ENCODE results near the gene DNAH10.
A peak's percentile ranks its signal among the peaks of the same experiment; 100 is the strongest.

Gene DNAH10, protein sequence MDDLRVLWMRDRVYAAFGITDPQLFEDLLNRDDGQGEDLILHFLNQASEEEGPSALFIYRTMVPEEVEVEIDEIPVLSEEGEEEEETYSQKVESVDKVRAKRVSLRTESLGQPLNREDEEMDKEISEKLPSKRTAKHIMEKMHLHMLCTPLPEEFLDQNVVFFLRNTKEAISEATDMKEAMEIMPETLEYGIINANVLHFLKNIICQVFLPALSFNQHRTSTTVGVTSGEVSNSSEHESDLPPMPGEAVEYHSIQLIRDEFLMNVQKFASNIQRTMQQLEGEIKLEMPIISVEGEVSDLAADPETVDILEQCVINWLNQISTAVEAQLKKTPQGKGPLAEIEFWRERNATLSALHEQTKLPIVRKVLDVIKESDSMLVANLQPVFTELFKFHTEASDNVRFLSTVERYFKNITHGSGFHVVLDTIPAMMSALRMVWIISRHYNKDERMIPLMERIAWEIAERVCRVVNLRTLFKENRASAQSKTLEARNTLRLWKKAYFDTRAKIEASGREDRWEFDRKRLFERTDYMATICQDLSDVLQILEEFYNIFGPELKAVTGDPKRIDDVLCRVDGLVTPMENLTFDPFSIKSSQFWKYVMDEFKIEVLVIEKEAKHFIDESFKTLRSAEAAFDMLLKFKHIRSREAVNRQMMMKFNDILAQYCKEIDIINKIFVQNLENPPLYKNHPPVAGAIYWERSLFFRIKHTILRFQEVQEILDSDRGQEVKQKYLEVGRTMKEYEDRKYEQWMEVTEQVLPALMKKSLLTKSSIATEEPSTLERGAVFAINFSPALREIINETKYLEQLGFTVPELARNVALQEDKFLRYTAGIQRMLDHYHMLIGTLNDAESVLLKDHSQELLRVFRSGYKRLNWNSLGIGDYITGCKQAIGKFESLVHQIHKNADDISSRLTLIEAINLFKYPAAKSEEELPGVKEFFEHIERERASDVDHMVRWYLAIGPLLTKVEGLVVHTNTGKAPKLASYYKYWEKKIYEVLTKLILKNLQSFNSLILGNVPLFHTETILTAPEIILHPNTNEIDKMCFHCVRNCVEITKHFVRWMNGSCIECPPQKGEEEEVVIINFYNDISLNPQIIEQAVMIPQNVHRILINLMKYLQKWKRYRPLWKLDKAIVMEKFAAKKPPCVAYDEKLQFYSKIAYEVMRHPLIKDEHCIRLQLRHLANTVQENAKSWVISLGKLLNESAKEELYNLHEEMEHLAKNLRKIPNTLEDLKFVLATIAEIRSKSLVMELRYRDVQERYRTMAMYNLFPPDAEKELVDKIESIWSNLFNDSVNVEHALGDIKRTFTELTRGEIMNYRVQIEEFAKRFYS (N-terminal part only)

DNA sequence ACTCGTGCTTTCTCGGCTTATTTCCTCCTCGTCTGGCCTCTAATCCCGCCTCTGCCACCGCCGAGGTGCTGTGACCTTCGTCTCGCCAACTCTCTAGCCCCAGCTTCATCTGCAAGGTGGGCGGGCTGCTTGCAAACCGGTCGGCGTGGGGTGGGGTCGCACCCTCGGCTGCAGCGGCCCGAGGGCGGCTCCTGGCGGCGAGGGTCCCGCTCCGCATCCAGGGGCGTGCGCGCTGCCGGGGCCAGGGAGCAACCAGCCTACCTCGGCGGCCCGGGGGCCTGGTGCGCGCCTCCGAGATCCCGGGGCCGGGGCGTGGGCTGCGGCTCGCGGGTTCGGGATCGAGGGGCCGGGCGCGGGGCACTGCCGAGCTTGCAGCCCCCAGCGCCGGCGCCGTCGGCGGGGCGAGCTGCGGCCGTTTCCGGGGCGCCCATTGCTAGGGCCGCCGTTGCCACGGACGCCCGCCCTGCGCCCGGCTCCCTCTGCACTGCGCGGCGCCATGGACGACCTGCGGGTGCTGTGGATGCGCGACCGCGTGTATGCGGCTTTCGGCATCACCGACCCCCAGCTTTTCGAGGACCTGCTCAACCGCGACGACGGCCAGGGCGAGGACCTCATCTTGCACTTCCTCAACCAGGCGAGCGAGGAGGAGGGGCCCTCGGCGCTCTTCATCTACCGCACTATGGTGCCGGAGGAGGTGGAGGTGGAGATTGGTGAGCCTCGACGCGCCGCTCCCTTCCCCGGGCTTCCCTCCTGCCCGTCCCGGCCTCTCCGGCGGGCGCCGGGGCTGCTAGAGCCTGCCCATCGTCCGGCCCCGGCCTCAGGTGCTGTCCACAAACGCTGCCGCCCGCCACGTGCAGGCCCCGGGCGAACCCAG lies at the start of gene DNAH10:
Gene DNAH10 (plus strand): TSS at position 461 of the 874 bp plus-strand sequence. CDS start 36 bp downstream, at position 497.
- DNase-seq (ENCODE audit: low read depth in 3 of 3) = peak in 2 of 3 experiments; percentile 5 to 55

- no peak for DNase-seq (ENCODE audit: low read depth in 3 of 3)
Measured at GRCh38 chr12:123712780-123713319, 49.3 kb upstream of the DNAH10 start.

GRCh38 chr12:123713398-123713797 lies 48.7 kb upstream of the DNAH10 start:
- DNase-seq (ENCODE audit: low read depth in 3 of 3) = no peak

DNA sequence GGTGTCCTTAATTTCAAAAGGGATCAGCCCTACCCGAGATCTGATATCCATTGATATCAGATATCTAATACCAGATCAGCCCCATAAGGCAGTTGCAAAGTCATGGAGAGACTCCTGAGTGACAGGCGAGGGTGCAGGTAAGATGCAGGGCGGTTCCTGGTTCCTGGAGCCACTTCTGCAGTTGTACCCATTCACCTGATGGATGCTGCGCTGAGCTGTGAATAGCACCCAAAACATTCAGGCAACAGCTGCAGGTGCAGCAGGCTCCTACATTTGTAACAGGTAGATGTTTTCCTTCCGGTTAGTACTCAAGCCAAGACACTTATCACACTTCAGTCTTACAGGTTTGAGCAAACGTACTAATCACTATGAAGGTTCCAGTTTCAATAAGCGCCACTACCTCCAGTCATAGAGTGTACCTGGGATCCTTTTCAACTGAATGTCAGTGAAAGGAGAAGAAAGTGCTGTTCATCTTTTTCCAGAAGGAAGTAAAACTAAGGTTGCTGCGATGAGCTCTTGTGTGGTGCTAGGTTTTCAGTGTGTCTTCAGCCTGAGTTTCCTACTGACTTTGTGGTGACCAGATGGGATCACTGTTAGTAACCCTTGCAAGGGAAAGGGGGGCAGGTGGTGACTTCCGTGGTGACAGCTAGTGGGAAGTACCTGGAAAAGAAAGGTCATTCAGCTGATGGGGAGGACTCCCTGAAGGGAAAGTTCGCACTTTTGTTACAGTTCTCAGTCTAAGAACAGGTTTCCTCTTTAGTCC lies 48.1 kb upstream of the DNAH10 start:
- peak in 1 of 3 experiments; percentile 57 for DNase-seq (ENCODE audit: low read depth in 3 of 3)

DNA sequence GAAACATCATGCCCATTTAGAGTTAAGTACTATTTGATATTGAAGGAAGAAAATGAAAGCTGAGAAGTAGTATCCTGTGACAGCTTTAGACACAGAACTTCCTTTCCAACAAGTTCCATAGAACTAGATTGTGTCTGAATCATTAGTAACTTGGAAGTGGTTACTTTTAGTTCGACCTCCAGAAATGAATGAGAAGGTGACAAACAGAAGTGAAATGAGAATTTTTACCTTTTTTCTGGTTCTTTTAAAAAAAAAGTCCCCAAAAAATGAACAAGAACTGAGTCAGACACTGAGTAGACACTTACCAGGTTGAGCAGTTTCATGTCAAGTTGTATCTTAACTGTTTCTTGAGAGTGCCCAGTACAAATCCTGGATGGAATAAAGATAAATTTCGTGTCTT lies 46.9 kb upstream of the DNAH10 start:
- no peak for DNase-seq (ENCODE audit: low read depth in 3 of 3)

- no peak for DNase-seq (ENCODE audit: low read depth in 3 of 3)
Measured at GRCh38 chr12:123717350-123717749, 44.8 kb upstream of the DNAH10 start.

GRCh38 chr12:123720141-123720814 lies 41.8 kb upstream of the DNAH10 start:
- no peak for DNase-seq (ENCODE audit: low read depth in 3 of 3)

DNA sequence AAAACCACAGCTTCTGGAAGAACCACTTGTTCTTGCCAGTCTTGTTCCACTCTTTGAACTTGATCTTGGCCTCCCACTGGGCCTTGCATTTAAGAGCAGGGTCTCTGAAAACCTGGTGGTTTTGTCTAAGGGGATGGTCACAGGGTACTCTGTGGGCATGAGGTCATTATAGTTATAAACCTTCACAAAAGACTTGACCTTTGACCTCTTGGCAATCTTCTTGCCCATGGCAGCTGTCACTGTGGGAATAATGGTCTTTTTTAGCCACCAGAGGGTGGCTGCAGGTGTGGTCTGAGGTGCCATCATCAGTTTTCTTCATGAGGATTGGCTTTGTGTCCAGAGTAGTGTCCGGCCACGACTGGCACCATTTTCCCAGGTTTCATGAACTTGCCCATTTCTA lies 40.9 kb upstream of the DNAH10 start:
- no peak for DNase-seq (ENCODE audit: low read depth in 3 of 3)

DNA sequence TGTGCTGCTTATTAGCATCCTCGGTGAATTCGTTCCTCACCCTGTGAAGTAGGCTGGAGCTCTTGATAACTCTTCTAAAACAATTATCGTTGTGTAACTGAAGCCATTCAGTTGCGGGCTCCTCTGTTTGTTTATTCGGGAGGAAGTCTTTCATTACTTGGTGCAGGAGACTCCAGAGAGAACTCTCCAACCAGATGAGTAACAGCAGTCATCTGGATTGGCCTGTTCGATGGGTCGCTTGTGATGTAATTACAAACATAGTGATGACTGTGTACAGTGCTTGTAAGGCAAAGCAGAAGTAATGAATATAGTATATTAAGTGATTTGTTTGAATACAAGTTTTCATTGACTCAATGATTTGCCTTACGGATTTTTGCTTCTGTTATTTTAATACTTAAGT lies 39.1 kb upstream of the DNAH10 start:
- no peak for DNase-seq (ENCODE audit: low read depth in 3 of 3)

DNA sequence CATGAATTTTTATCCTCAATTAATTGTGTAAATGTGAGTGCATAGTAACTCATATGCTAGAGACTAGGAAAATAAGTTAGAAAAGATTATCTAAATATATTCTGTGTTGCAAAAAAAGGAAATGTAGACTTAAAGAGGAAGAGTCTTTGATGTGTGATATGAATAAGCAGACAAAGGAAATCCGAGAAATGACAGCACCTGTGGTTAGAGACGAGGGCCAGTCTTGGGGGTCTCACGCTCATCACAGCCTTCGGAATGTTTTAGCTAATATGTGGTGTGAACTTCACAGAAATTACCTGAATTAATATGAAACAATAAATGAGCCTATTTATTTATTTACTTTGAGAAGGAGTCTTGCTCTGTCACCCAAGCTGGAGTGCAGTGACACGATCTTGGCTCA lies 38.3 kb upstream of the DNAH10 start:
- DNase-seq (ENCODE audit: low read depth in 3 of 3) = no peak

- DNase-seq (ENCODE audit: low read depth in 3 of 3) = no peak
Measured at GRCh38 chr12:123726244-123726643, 35.9 kb upstream of the DNAH10 start.

- no peak for DNase-seq (ENCODE audit: low read depth in 3 of 3)
Measured at GRCh38 chr12:123726962-123727361, 35.1 kb upstream of the DNAH10 start.

DNA sequence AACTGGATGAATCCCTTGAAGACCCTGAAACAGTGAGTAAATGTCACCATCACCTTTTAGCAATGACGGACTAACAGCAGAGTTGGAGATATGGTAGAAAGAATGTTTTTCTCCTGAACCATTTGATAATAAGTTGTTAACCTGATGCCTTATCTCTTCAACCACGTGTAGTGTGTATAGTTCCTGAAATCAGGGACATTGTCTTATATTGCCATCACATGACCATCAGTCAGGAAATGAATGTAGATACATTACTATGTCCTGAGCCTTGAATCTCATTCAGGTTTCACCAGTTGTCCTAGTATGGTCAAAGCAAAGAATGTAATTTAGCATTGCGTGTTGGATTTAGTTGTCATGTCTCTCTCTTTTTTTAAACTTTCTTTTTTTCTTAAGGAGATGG lies 34.2 kb upstream of the DNAH10 start:
- no peak for DNase-seq (ENCODE audit: low read depth in 3 of 3)

DNA sequence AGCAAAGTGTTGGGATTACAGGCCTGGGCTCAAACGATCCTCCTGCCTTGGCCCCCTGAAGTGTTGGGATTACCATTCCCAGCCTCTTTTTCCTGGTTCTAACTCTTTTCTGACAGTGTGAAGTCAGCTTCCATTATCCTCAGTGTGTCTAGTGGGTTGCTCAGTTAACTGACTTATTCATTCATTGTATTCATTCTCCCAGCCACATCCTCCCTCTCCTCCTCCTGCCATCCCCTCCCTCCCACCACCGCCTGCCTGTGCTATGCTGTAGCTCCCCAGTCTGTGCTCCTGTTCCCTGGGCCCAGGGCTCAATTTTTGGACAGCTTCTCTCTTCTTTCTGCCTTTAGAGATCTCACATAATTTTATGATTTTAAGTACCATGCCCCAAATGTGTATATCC lies 30.5 kb upstream of the DNAH10 start:
- no peak for DNase-seq (ENCODE audit: low read depth in 3 of 3)

DNA sequence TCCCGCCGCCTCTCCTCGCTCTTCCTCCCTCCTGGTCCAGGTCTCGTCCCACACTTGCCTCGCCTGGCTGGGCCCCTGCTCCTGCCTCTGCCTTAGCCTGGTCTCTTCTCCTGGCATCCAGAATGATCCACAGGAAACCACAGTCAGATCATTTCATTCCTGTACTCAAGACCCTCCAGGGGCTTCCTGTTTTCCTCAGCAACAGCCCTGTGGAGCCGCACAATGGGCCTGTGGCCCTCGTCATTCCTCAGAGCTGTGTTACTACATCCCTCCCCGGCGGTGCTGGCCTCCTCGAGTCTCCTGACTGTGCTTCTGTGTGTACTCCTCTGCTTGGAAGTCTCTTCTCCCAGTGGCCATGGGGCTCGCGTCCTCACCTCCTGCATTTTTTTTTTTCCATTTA lies 29.9 kb upstream of the DNAH10 start:
- no peak for DNase-seq (ENCODE audit: low read depth in 3 of 3)

DNA sequence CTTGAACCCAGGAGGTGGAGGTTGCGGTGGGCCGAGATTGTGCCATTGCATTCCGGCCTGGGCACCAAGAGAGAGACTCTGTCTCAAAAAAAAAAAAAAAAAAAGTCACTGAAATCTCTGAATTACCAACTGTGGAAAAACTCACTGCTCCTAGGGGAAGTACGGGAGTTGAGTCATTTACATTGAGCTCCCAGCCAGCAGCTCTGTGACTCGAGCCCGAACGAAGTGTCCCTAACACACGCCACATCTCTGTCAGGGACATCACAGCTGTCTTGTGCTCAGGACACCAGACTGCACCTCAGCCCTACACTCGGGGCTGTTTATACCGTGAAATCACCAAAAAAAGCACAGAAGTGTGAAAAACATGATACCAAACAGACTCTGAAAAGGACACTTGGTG lies 28.9 kb upstream of the DNAH10 start:
- DNase-seq (ENCODE audit: low read depth in 3 of 3) = no peak

DNA sequence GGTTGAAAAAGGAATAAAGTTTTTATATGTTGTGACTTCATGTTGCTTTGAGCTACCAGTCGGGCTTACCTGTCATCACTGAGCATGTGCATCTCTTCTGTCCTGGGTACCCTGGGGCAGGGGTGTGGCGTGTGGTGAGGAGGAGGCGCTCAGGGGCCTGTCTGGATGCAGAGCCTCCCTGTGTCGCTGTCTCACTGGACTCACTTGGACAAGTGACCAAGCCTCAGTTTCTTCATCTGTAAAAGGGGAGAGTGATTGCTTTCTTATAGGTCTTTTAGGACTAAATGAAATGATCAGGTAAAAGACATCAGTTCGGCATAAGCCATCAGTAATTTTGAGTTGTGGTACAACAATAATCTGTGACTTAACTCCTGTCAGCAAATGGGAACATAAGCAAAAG lies 27.8 kb upstream of the DNAH10 start:
- no peak for DNase-seq (ENCODE audit: low read depth in 3 of 3)

- DNase-seq (ENCODE audit: low read depth in 3 of 3) = no peak
Measured at GRCh38 chr12:123741937-123742572, 20.0 kb upstream of the DNAH10 start.

DNA sequence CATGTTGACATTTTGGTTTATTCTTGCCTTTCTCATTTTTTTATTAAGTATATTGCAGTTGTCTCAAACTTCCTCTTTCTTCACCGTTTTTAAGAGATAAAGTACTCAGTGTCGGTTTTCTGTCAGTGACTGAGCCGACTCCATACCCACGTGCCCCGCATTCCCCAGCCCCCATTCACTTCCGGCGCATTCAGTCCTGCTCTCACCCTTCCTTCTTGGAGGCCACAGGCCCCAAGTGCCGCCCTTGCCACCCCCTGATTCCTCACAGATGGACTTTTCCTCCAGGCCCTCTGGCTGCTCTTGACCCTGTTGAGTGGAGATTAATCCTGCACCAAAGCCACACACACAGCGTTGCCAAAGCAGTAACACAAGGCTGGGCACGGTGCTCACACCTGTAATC lies 19.1 kb upstream of the DNAH10 start:
- no peak for DNase-seq (ENCODE audit: low read depth in 3 of 3)

All from stimulated activated CD4-positive, alpha-beta T cell treated with anti-CD3 and anti-CD28 coated beads, TNF-alpha, amount 100 ng/mL, for 24 hours (primary cell).